ENCODE measurements around the gene TSSK2.

- TF ChIP-seq CTCF (IDR thresholded peaks at IDR 0.05) (no peak), POLR2A (IDR thresholded peaks at IDR 0.05) (no peak), POLR2AphosphoS5 (IDR thresholded peaks at IDR 0.05) (no peak)
These were observed 44.7 kb upstream of the TSSK2 start for GRCh38 chr22:19086417-19086816.
